ENCODE measurements around the gene WNT4.

Gene WNT4

DNA sequence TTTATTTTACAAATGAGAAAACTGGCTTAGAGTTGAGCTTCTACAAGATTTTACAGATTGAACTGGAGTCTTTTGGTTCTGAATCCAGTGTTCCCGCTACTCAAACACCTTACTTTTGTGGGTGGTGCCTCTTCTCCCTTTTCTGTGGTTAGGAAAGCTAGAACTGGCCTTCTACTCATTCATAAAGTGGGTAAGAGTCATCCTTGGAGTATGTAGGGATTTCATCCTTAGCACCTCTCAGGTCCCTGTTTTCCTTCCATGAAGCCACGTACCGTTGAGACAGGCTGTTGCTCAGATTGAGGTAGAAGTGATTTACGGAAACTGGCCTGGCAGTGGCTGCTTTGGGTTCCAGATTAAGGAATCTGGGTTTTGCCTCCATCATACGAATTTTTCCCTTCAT, 35.8 kb downstream of the WNT4 start:
- no peak for DNase-seq

DNA sequence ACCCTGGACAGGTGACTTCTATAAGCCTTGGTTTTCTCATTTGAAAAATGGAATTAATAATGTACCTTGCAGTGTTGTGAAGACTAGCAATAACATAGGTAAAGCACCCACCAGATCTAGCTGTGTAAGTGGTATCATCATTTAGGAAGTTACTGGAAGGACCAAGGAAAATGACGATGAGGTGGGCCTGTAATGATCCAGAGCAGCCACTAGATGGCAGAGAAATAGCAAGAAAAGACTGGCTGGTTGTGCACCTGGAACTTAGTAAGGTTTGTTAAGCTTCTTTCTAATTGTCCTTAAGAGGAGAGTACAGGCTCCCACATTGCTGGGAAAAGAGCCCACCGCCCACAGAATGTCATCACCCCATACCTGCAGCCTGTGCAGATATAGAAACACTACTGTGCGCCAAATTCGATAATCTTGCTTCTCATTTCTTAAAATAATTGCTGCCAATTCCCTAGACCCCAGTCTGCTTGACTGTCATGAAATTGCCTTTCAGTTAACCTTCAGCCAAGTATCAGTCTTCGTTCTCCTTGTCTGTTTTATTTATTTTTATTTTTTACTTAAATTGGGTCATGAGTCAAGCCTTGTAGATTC, 37.2 kb downstream of the WNT4 start:
- DNase-seq: peak; percentile 62

DNA sequence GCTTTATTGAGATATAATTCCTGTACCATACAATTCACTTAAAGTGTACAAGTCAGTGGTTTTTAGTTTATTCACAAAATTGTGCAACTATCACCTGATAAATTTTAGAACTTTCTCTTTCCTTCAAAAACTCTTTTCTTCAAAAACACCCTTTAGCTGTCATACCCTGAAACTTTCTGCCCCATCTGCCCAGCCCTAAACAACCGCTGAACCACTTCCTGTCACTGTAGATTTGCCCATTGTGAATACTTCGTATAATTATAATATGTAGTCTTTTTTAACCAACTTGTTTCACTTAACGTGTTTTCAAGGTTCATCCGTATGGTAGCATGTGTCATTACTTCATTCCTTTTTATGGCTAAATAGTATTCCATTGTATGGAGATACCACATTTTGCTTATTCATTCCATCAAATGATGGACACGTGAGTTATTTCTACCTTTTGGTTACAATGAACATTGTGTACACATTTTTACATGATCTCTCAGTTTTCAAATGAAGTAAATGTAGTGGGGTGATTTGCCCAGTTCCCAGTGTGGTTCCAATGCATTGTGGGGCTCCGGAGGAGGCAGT, 37.9 kb downstream of the WNT4 start:
- peak; percentile 68 for DNase-seq

GRCh38 chr1:22104094-22104493, 38.8 kb downstream of the WNT4 start:
- no peak for DNase-seq

- no peak for DNase-seq
Observed at GRCh38 chr1:22102746-22103145, 40.2 kb downstream of the WNT4 start.

DNA sequence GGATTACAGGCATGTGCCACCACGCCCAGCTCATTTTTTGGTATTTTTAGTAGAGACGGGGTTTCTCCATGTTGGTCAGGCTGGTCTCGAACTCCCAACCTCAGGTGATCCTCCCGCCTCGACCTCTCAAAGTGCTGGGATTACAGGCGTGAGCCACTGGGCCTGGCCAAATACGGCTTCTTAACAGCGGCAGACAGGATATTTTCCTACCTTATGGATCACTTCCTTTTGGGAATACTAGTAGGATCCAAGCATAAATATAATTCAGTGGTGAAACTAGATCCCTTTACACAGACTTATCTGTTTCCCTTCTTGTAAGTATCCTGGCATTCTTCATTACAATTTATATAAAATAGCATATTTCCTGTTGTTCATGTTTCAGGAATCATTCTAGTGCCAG, 40.9 kb downstream of the WNT4 start:
- DNase-seq: no peak

- DNase-seq: no peak
Observed at GRCh38 chr1:22101199-22101598, 41.7 kb downstream of the WNT4 start.

- no peak for DNase-seq
Observed at GRCh38 chr1:22100168-22100567, 42.7 kb downstream of the WNT4 start.

DNA sequence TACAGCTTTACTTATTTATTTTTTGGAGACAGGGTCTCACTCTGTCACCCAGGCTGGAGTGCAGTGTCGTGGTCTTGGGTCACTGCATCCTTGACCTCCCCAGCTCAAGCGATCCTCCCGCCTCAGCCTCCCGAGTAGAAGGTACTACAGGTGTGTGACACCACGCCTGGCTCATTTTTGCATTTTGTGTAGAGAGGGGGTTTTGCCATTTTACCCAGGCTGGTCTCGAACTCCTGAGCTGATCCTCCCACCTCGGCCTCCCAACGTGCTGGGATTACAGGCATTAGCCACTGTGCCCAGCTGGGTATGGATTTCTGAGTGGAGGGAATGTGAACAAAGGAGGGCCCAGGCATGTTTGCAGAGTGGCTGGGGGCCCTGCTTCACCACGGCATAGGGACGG, 44.1 kb downstream of the WNT4 start:
- DNase-seq: no peak

DNA sequence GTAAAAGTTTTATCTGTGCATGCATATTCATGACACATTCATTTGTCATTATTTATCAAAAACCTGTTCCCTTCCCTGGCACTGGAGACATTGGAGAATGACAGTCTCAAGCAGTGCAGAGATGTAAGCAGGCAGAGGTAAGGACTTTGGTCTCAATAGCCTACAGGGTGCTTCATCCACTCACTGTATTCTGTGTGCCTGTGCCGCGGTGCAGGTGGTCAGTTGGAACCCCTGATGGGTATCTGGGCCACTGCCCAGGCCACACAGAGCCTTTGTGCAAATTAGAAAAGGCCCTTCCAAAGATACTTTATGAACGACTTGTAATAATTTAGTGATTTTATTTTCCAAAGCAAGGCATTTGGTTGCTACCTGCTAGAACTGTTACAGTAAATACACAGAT, 46.4 kb downstream of the WNT4 start:
- no peak for DNase-seq

- DNase-seq: no peak
Observed at GRCh38 chr1:22096036-22096435, 46.9 kb downstream of the WNT4 start.

GRCh38 chr1:22093513-22093912, 49.4 kb downstream of the WNT4 start:
- no peak for DNase-seq

DNA sequence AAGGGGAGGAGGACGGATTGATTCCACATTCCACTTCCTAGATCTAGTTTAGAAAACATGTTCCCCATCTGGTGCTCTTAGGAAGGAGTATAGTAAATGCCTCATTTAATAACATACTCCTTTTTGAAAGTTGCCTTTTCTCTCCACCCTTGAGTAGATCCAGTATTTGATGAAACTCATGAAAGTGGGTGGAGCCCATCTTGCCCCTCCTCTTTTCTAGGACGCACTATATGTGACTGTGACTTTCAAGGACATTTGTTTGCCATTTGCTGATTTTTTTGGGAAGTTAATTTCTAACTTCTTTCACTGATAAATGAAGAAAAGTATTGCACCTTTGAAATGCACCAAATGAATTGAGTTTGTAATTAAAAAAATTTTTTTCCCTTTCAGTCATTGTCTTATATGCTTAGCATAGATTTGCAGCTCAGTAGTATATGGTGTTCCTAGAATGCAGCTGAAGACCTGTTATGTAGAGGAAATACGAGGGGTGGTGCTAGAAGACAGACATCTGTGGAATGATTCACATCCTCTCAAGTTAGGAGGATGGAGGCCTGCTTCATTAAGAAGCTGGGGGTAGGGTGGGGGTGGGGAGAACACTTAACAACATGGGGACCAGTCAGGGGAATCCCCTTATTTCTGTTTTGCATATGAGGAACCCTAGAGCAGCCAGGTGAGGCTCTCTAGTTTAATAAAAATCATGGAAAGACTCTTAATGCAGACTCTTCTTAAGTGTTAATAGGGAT, 50.7 kb downstream of the WNT4 start:
- DNase-seq: peak; percentile 62

GRCh38 chr1:22090867-22091266, 52.0 kb downstream of the WNT4 start:
- no peak for DNase-seq

- DNase-seq: peak; percentile 25
Observed at GRCh38 chr1:22089787-22090186, 53.1 kb downstream of the WNT4 start.

GRCh38 chr1:22089134-22089571, 53.7 kb downstream of the WNT4 start:
- DNase-seq: no peak

DNA sequence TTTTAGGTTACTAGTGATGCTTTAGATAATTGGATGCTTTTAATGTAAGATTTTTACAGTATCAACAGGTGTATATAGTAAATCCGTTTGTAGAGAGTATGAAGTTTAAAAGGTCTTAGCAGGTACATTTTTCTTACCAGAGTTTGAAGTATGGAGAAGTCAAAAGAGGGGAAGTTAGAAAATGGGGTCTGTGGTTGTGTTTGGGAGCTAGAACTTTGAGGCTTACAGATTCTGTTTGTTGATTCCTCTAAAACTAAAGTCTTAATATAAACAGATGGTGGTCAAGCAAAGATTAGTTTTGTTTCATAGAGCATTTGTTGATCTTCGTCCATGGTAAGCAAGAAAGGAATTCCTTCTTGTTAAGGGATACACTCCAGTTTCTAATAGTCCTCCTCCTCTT, 54.6 kb downstream of the WNT4 start:
- no peak for DNase-seq

- no peak for DNase-seq
Observed at GRCh38 chr1:22080191-22080590, 62.7 kb downstream of the WNT4 start.

GRCh38 chr1:22078133-22078532, 64.8 kb downstream of the WNT4 start:
- DNase-seq: no peak

GRCh38 chr1:22077728-22078127, 65.2 kb downstream of the WNT4 start:
- DNase-seq: no peak

- no peak for DNase-seq
Observed at GRCh38 chr1:22076346-22076745, 66.6 kb downstream of the WNT4 start.

DNA sequence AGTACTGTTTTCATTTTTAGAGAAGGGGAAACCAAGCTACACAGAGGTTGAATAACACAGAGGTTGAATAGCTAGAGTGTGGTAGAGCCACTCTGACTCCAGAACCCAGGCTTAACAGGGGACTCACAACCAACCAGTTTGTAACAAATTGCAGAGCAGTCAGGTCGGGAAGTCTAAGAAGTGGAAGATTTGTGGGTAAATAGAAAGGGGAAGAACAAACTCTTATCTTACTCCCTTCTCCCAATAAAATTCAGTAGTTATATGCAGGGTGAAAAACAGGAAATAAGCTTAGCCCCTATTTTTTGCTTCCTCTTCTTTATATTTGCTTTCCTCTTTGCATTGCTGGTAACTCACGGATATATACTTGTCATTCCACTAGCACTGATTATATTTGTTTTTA, 67.2 kb downstream of the WNT4 start:
- DNase-seq: no peak

DNA sequence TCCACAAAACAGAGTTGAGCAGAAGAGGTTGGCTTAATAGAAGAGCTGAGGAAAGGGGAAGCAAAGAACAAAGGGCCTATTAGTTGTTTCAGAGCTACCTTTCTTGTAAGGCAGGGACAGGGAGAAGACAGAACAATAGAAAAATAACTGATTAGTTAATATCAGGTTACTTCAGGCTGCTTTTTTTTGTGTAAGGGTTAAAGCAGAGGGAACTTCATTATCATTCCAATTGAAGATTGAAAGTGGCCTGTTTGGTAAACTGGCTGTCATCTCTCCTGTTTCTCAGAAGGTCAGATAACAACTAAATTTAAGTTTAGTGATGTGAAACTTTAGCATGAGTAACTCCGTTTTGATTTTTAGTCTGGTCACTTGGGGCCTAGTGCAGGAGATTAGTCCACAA, 68.1 kb downstream of the WNT4 start:
- no peak for DNase-seq

GRCh38 chr1:22071511-22071910, 71.4 kb downstream of the WNT4 start:
- DNase-seq: no peak
